ENCODE data around the gene PPP1CA.

GRCh38 chr11:67412495-67413179 lies 11.0 kb upstream of the PPP1CA start:
- TF ChIP-seq EZH2phosphoT487 (IDR thresholded peaks at IDR 0.05; ENCODE audit: low read depth) (no peak), CTCF (IDR thresholded peaks at IDR 0.05; ENCODE audit: low read depth, low read length) (no peak)

Data from OCI-LY3 (cell line).